Pancreas (tissue), 10 donors: ENCODE data around the gene LCE7A. TPM values are rescaled to one million over a fixed set of nuclear protein-coding genes. Genes with fewer than 3 reads are reported as not detected.

Source experiments
- ATAC-seq, 4 donors: fragments of 200-7000 bp; cut with Tn5 transposase; one replicate each; pipeline versions ENCODE4 v1.8.0 to v1.9.1; 2020; ENCODE audit warnings: mild to moderate bottlenecking in 4 of 4, moderate library complexity in 4 of 4
- DNase-seq, 6 donors: peaks; one replicate each; pipeline ENCODE4 v3.0.0-alpha.2; 2020
- FAIRE-seq: peaks from 2 replicates; lab custom pipeline; 2012; peaks lifted over from hg19 to GRCh38; lab: Jason Lieb, UNC
- H3K27ac ChIP-seq, 4 donors: fragments of 200-600 bp; sonication (generic); 1 replicate in 3 of 4; 2 replicates in 1 of 4; pipeline versions ENCODE4 v1.5.0 to v1.8.0; 2020
- H3K27me3 ChIP-seq, 4 donors: fragments of 200-600 bp; one replicate each; pipeline ENCODE4 v1.8.0; 2021
- H3K36me3 ChIP-seq, 3 donors: fragments of 200-600 bp; sonication (generic) in 1 of 3; one replicate each; pipeline versions ENCODE4 v1.5.0 to v1.8.0; 2020 to 2021
- H3K4me1 ChIP-seq, 3 donors: fragments of 200-600 bp; one replicate each; pipeline ENCODE4 v1.8.0; 2021
- H3K4me3 ChIP-seq, 4 donors: fragments of 200-600 bp; sonication (generic) in 2 of 4; one replicate each; pipeline versions ENCODE4 v1.5.0 to v1.8.0; 2020 to 2021
- H3K9me3 ChIP-seq, 4 donors: fragments of 200-600 bp; one replicate each; pipeline ENCODE4 v1.8.0; 2021
- WGBS, 2 donors: extraction: QIAGEN DNeasy Blood & Tissue Kit; methylation state at CpG; one replicate each; pipeline ENCODE4 v1.1.7; 2013; 5-methylcytosine and 5-hydroxymethylcytosine counted together
- intact Hi-C, 3 donors: fragments of 100-400 bp; cut with DNase I; formaldehyde crosslinking; loops; one replicate each; pipeline versions ENCODE4 v1.11.1 to v1.14.2; 2022
- polyA plus RNA-seq, 2 donors: library from polyadenylated mRNA; stranded (reverse); fragments of 200-250 nt; gene quantifications; one replicate each; pipeline ENCODE4 v1.2.3, GENCODE V29; 2013
- total RNA-seq, 6 donors: library from RNA; stranded (reverse); fragmentation: NEBNext Ultra II Directional in 4 of 6; extraction: Animal tissue kit (Norgen Biotek cat#: 25700) in 4 of 6; gene quantifications; one replicate each; pipeline versions ENCODE4 v1.2.1 to v1.2.4, GENCODE V29; 2021 to 2023
- TF ChIP-seq, protein P1 (sequence below), 4 donors: fragments of 200-600 bp; sonication (generic) in 3 of 4; IDR thresholded peaks; one replicate each; pipeline versions ENCODE4 v1.5.0 to v1.8.0; 2021; ENCODE audit warnings: antibody characterized with exemption in 4 of 4
- donor health status: healthy with polysubstance abuse.
- donor health status: DM: no; HTN: no; CAD: no; lungs with moderate emphysema.
- donor health status: DM: no; HTN: no; CAD: no.
- donor health status: control.
- donor health status: control.
- donor health status: Bipolar disorder and iron deficiency.
- donor health status: DM: yes; HTN: yes; CAD: no.
- donor health status: DM: no; HTN: no; CAD: no.
- donor health status: DM: no; HTN: no; CAD: no.
- donor health status: DM: yes; HTN: yes; CAD: no.

The LCE7A gene, protein sequence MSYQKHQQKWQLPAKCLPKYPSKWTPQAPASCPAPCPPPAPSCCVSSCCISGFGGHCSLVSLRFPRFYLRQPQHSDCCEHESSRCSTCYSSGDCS
- total RNA-seq: not detected
- polyA plus RNA-seq: not detected

DNA sequence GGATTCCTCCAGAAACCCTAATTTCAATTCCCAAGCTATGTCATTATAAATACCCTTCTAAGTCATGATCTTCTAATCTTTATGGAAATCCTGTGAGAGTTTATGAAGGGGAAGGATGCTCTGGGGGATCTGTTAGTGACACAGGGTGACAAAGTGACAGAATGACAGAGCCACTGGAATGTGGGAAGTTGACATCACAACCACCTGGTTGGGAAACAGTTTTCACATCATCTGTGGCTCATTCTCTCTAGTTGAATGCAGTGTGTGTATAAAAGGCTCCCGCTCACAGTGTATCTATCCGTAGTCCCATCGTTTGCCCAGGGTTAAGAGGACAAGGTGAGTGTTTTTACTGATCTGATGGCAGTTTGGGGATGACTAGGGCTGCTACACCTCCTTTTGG, at the start of gene LCE7A:
Gene LCE7A, plus strand, starts transcription at position 301 of the 400 bp plus-strand sequence. CDS start 702 bp downstream, outside the sequence.
- no peak within 1 kb of the TSS for H3K27ac ChIP-seq
- TF ChIP-seq, protein P1, sequence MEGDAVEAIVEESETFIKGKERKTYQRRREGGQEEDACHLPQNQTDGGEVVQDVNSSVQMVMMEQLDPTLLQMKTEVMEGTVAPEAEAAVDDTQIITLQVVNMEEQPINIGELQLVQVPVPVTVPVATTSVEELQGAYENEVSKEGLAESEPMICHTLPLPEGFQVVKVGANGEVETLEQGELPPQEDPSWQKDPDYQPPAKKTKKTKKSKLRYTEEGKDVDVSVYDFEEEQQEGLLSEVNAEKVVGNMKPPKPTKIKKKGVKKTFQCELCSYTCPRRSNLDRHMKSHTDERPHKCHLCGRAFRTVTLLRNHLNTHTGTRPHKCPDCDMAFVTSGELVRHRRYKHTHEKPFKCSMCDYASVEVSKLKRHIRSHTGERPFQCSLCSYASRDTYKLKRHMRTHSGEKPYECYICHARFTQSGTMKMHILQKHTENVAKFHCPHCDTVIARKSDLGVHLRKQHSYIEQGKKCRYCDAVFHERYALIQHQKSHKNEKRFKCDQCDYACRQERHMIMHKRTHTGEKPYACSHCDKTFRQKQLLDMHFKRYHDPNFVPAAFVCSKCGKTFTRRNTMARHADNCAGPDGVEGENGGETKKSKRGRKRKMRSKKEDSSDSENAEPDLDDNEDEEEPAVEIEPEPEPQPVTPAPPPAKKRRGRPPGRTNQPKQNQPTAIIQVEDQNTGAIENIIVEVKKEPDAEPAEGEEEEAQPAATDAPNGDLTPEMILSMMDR (IDR thresholded peaks at IDR 0.05): no peak
- H3K4me1 ChIP-seq: no peaks in the 10 kb centered on the region
- H3K36me3 ChIP-seq: no peaks in the 10 kb centered on the region
- ATAC-seq (no peak), DNase-seq (no peak), FAIRE-seq (no peak)
- no peaks in the 10 kb centered on the region for H3K27me3 ChIP-seq
- no peaks in the 10 kb centered on the region for H3K9me3 ChIP-seq
- H3K4me3 ChIP-seq: no peak within 1 kb of the TSS
- WGBS, 2 donors: 52 to 66% methylated on average over 3 of the region's 3 CpGs
- intact Hi-C loops: no loop called here

DNA sequence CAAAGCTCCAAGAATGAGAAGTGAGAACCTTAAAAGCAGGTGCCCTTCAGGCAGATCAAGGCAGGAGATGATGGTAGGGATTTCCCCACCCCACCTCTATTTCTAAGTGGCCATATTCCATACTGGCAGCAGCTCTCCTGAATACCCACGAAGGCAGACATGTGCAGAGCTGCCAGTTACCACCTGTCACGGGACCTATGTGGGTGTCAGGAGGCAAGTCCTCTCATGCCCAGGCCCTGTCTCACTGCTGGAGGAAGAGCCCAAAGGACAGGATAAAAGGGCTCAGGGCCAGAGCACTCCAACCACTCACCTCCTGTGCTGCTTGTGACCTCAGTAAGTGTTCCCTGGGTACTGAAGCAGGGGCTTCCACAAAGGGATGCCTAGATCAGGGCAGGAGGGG, 48.7 kb upstream of the LCE7A start:
- TF ChIP-seq, protein P1 (IDR thresholded peaks at IDR 0.05): no peak
- no peaks in the 10 kb centered on the region for H3K4me1 ChIP-seq
- no peak overlapping the region for H3K27ac ChIP-seq
- no peaks in the 10 kb centered on the region for H3K27me3 ChIP-seq
- 64 to 67% methylated on average over 2 of the region's 2 CpGs for WGBS, 2 donors
- intact Hi-C loops: no loop called here
- ATAC-seq (no peak), DNase-seq (no peak), FAIRE-seq (no peak)
- H3K9me3 ChIP-seq: no peaks in the 10 kb centered on the region
- no peaks in the 10 kb centered on the region for H3K36me3 ChIP-seq
- H3K4me3 ChIP-seq: no peak overlapping the region

DNA sequence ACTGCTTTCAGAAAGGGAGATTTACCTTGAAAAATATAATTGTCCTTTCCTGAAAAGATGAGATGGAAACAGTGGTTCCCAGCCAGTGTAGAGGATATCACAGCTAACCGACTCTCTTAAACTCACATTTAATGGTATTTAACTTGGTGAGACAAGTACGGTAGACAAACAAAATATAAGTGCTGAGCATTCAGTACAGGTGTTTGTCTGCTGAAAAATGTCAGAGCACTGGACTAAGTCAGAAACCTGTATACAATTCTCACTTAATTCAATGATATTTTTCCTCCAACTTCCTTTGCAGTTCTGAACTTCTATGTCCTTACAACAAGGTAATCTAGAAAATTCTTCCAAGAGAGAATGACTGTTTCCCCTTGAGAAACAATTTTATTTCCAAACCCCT, 48.1 kb upstream of the LCE7A start, which contains the start of gene LCE1B:
Gene LCE1B, plus strand, starts transcription at position 301 of the 400 bp plus-strand sequence. CDS start 476 bp downstream, outside the sequence.
- no peak within 1 kb of the TSS for H3K27ac ChIP-seq
- H3K9me3 ChIP-seq: no peaks in the 10 kb centered on the region
- no peak within 1 kb of the TSS for H3K4me3 ChIP-seq
- ATAC-seq: no peak
- no peaks in the 10 kb centered on the region for H3K36me3 ChIP-seq
- H3K27me3 ChIP-seq: no peaks in the 10 kb centered on the region
- DNase-seq: no peak
- 64 to 77% methylated on average over 2 of the region's 2 CpGs for WGBS, 2 donors
- FAIRE-seq: no peak
- TF ChIP-seq, protein P1 (IDR thresholded peaks at IDR 0.05): no peak
- no peaks in the 10 kb centered on the region for H3K4me1 ChIP-seq
- intact Hi-C loops: no loop called here

DNA sequence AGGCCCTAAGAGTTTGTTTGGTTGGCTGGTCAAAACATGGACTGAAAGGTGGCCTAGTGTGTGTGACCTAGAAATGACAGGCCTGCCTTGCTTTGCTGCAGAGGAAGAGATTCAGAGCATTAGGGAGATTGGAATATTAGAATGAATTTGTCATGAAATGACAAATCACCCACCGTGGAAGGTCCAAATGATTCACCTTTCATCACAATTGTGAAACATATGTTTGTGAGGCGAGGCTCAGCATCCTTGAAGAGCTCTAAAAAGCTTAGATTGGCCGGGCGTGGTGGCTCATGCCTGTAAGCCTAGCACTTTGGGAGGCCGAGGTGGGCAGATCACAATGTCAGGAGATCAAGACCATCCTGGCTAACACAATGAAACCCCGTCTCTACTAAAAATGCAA, 42.5 kb upstream of the LCE7A start:
- FAIRE-seq (no peak), DNase-seq (no peak), ATAC-seq (no peak)
- H3K4me3 ChIP-seq: no peak overlapping the region
- TF ChIP-seq, protein P1 (IDR thresholded peaks at IDR 0.05): no peak
- intact Hi-C loops: no loop called here
- no peaks in the 10 kb centered on the region for H3K36me3 ChIP-seq
- 83 to 89% methylated on average over 6 of the region's 6 CpGs for WGBS, 2 donors
- no peak overlapping the region for H3K27ac ChIP-seq
- no peaks in the 10 kb centered on the region for H3K27me3 ChIP-seq
- no peaks in the 10 kb centered on the region for H3K9me3 ChIP-seq
- no peaks in the 10 kb centered on the region for H3K4me1 ChIP-seq

DNA sequence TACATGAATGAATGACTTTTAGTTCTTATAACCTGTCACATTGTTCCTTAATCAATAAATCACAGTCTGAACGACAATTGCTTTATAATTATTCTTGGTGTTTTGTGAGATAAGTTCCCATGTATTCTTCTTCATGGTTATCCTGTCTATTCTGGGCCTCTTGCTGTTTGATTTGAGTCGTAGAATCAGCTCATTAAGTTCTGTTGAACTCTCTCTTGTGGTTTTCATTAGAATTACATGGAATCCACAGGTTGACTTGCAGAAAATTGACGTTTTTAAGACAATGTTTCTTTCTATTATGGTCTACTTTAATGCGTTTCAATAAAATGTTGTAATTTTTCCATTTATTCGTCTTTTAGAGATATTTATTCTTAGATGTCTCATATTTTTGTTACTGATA, 36.5 kb upstream of the LCE7A start:
- WGBS, 2 donors: 27 to 40% methylated on average over 5 of the region's 5 CpGs
- no peaks in the 10 kb centered on the region for H3K36me3 ChIP-seq
- FAIRE-seq: no peak
- TF ChIP-seq, protein P1 (IDR thresholded peaks at IDR 0.05): no peak
- H3K27me3 ChIP-seq: peaks cover 0 to 5% (median 0%) of the 10 kb centered on the region in 4 donors
- DNase-seq: no peak
- H3K9me3 ChIP-seq: no peaks in the 10 kb centered on the region
- no peak overlapping the region for H3K4me3 ChIP-seq
- H3K27ac ChIP-seq: no peak overlapping the region
- H3K4me1 ChIP-seq: no peaks in the 10 kb centered on the region
- intact Hi-C loops: no loop called here
- ATAC-seq: no peak
